ENCODE measurements around the gene NEK1.

Gene NEK1

GRCh38 chr4:169604903-169605331 lies 7.5 kb downstream of the NEK1 start:
- H3K9me3 ChIP-seq (replicated peaks in 1 of 2; ENCODE audit: control insufficient read depth in 2 of 2, insufficient read depth in 1 of 2, low read depth in 1 of 2, low read length in 2 of 2): no peaks in the 10 kb centered on the region
- no peak overlapping the region for H2BK12ac ChIP-seq (ENCODE audit: low read length)
- no peaks in the 10 kb centered on the region for H3K79me1 ChIP-seq (ENCODE audit: low read depth, low read length)
- DNase-seq (ENCODE audit: low spot score): no peak
- H2BK15ac ChIP-seq (ENCODE audit: low read length): no peak overlapping the region
- no peak overlapping the region for H3K23ac ChIP-seq (ENCODE audit: low read depth, low read length, poor library complexity)
- H3K4me2 ChIP-seq (ENCODE audit: insufficient read depth, low read length, poor library complexity, severe bottlenecking): no peak overlapping the region
- H3K27ac ChIP-seq (replicated peaks; ENCODE audit: low read length): no peak overlapping the region
- no CpG with 5 or more reads among the region's 1 CpG for WGBS, 2 donors (ENCODE audit: extremely low coverage in 2 of 2, insufficient read length in 2 of 2, insufficient replicate concordance in 1 of 2)
- no peak overlapping the region for H2AFZ ChIP-seq (ENCODE audit: low read length)
- no peak overlapping the region for H4K8ac ChIP-seq (ENCODE audit: low read depth, low read length)
- H3K27me3 ChIP-seq (ENCODE audit: control insufficient read depth in 3 of 3, insufficient read depth in 3 of 3, low read depth in 1 of 3, low read length in 3 of 3): no peaks in the 10 kb centered on the region
- no peak overlapping the region for H2AK5ac ChIP-seq (ENCODE audit: low read depth, low read length)
- no peak overlapping the region for H2BK120ac ChIP-seq (ENCODE audit: low read depth, low read length)
- no peaks in the 10 kb centered on the region for H3K4me1 ChIP-seq (ENCODE audit: control insufficient read depth in 2 of 2, insufficient read depth in 1 of 2, low read depth in 1 of 2, low read length in 2 of 2)
- peaks cover 0 to 33% of the 10 kb centered on the region in 2 donors for H3K36me3 ChIP-seq (replicated peaks in 1 of 2; ENCODE audit: control insufficient read depth in 2 of 2, insufficient read depth in 2 of 2, low read length in 2 of 2)
- H3K4ac ChIP-seq (ENCODE audit: low read length): no peak overlapping the region
- H4K91ac ChIP-seq (ENCODE audit: low read depth, low read length, poor library complexity): no peak overlapping the region
- no peak overlapping the region for H3K9ac ChIP-seq (ENCODE audit: low read depth, low read length, poor library complexity)
- no peak overlapping the region for H3K4me3 ChIP-seq (ENCODE audit: low read length in 2 of 2)
- H3K14ac ChIP-seq (ENCODE audit: low read length): no peak overlapping the region
- H2BK5ac ChIP-seq (ENCODE audit: low read length): no peak overlapping the region
- H3K18ac ChIP-seq (ENCODE audit: low read length): no peak overlapping the region

DNA sequence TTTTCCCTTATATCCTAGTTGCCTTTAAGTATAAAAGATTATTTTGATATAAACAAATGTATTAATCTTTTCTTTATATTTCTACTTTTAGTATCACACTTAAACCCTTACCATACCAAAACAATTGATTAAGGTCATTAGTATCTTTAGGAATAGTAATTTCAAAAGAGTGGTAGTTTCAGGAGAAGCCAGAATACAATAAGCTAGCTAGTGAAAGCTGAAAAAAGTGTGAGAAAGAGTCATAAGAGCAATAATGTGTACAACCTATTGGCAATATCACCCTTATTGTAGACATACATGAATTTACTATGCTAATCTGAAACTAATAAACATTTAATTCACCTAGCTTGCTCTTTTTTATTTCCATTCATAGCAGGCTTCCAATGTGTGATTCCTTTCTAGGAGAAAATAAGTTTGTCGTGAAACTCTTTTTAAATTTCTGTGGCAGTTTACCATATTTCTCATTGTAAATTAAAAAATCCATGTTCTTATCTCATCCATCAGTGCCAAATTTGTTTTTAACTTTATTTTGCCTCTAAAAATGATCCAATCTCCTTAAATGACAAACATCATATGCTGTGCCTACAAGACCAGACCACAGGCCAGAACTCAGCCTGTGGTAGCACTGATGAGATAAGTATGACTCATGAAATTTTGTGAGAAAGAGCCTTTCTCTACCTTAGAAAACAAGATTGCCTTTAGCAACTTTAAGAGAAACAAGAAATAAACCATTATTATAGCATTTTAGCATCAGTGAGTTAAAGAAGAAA lies 8.1 kb downstream of the NEK1 start:
- H3K9me3 ChIP-seq (replicated peaks in 1 of 2; ENCODE audit: control insufficient read depth in 2 of 2, insufficient read depth in 1 of 2, low read depth in 1 of 2, low read length in 2 of 2): no peaks in the 10 kb centered on the region
- no peak for DNase-seq (ENCODE audit: low spot score)
- H2BK12ac ChIP-seq (ENCODE audit: low read length): no peak overlapping the region
- H3K4ac ChIP-seq (ENCODE audit: low read length): no peak overlapping the region
- H2AFZ ChIP-seq (ENCODE audit: low read length): no peak overlapping the region
- no peaks in the 10 kb centered on the region for H3K79me1 ChIP-seq (ENCODE audit: low read depth, low read length)
- no peak overlapping the region for H3K4me2 ChIP-seq (ENCODE audit: insufficient read depth, low read length, poor library complexity, severe bottlenecking)
- H2BK120ac ChIP-seq (ENCODE audit: low read depth, low read length): no peak overlapping the region
- H3K23ac ChIP-seq (ENCODE audit: low read depth, low read length, poor library complexity): no peak overlapping the region
- no peak overlapping the region for H3K18ac ChIP-seq (ENCODE audit: low read length)
- H2AK5ac ChIP-seq (ENCODE audit: low read depth, low read length): no peak overlapping the region
- H2BK15ac ChIP-seq (ENCODE audit: low read length): no peak overlapping the region
- no peak overlapping the region for H3K14ac ChIP-seq (ENCODE audit: low read length)
- no peak overlapping the region for H2BK5ac ChIP-seq (ENCODE audit: low read length)
- peaks cover 0 to 38% of the 10 kb centered on the region in 2 donors for H3K36me3 ChIP-seq (replicated peaks in 1 of 2; ENCODE audit: control insufficient read depth in 2 of 2, insufficient read depth in 2 of 2, low read length in 2 of 2)
- no peak overlapping the region for H3K4me3 ChIP-seq (ENCODE audit: low read length in 2 of 2)
- no peak overlapping the region for H4K8ac ChIP-seq (ENCODE audit: low read depth, low read length)
- WGBS, 2 donors (ENCODE audit: extremely low coverage in 2 of 2, insufficient read length in 2 of 2, insufficient replicate concordance in 1 of 2): no CpG with 5 or more reads among the region's 1 CpG
- no peaks in the 10 kb centered on the region for H3K27me3 ChIP-seq (ENCODE audit: control insufficient read depth in 3 of 3, insufficient read depth in 3 of 3, low read depth in 1 of 3, low read length in 3 of 3)
- no peak overlapping the region for H4K91ac ChIP-seq (ENCODE audit: low read depth, low read length, poor library complexity)
- H3K9ac ChIP-seq (ENCODE audit: low read depth, low read length, poor library complexity): no peak overlapping the region
- no peaks in the 10 kb centered on the region for H3K4me1 ChIP-seq (ENCODE audit: control insufficient read depth in 2 of 2, insufficient read depth in 1 of 2, low read depth in 1 of 2, low read length in 2 of 2)
- H3K27ac ChIP-seq (replicated peaks; ENCODE audit: low read length): no peak overlapping the region

- no peak overlapping the region for H4K91ac ChIP-seq (ENCODE audit: low read depth, low read length, poor library complexity)
- H3K4ac ChIP-seq (ENCODE audit: low read length): no peak overlapping the region
- DNase-seq (ENCODE audit: low spot score): no peak
- no peak overlapping the region for H2AK5ac ChIP-seq (ENCODE audit: low read depth, low read length)
- no peaks in the 10 kb centered on the region for H3K27me3 ChIP-seq (ENCODE audit: control insufficient read depth in 3 of 3, insufficient read depth in 3 of 3, low read depth in 1 of 3, low read length in 3 of 3)
- H3K14ac ChIP-seq (ENCODE audit: low read length): no peak overlapping the region
- no peaks in the 10 kb centered on the region for H3K4me1 ChIP-seq (ENCODE audit: control insufficient read depth in 2 of 2, insufficient read depth in 1 of 2, low read depth in 1 of 2, low read length in 2 of 2)
- no peak overlapping the region for H3K4me3 ChIP-seq (ENCODE audit: low read length in 2 of 2)
- H2BK15ac ChIP-seq (ENCODE audit: low read length): no peak overlapping the region
- no peak overlapping the region for H3K27ac ChIP-seq (replicated peaks; ENCODE audit: low read length)
- H4K8ac ChIP-seq (ENCODE audit: low read depth, low read length): no peak overlapping the region
- H3K36me3 ChIP-seq (replicated peaks in 1 of 2; ENCODE audit: control insufficient read depth in 2 of 2, insufficient read depth in 2 of 2, low read length in 2 of 2): peaks cover 0 to 38% of the 10 kb centered on the region in 2 donors
- no peak overlapping the region for H2BK5ac ChIP-seq (ENCODE audit: low read length)
- no peak overlapping the region for H3K9ac ChIP-seq (ENCODE audit: low read depth, low read length, poor library complexity)
- H3K23ac ChIP-seq (ENCODE audit: low read depth, low read length, poor library complexity): no peak overlapping the region
- no peak overlapping the region for H2BK12ac ChIP-seq (ENCODE audit: low read length)
- H2AFZ ChIP-seq (ENCODE audit: low read length): no peak overlapping the region
- no peak overlapping the region for H2BK120ac ChIP-seq (ENCODE audit: low read depth, low read length)
- H3K9me3 ChIP-seq (replicated peaks in 1 of 2; ENCODE audit: control insufficient read depth in 2 of 2, insufficient read depth in 1 of 2, low read depth in 1 of 2, low read length in 2 of 2): no peaks in the 10 kb centered on the region
- WGBS, 2 donors (ENCODE audit: extremely low coverage in 2 of 2, insufficient read length in 2 of 2, insufficient replicate concordance in 1 of 2): no CpG with 5 or more reads among the region's 2 CpGs
- H3K18ac ChIP-seq (ENCODE audit: low read length): no peak overlapping the region
- H3K79me1 ChIP-seq (ENCODE audit: low read depth, low read length): no peaks in the 10 kb centered on the region
- H3K4me2 ChIP-seq (ENCODE audit: insufficient read depth, low read length, poor library complexity, severe bottlenecking): no peak overlapping the region
Observed at GRCh38 chr4:169603312-169603711, 9.1 kb downstream of the NEK1 start.

GRCh38 chr4:169601016-169601771 lies 11.2 kb downstream of the NEK1 start:
- Histone ChIP-seq H2AFZ (ENCODE audit: low read length) (no peak overlapping the region), H3K9ac (ENCODE audit: low read depth, low read length, poor library complexity) (no peak overlapping the region), H3K27me3 (ENCODE audit: control insufficient read depth in 3 of 3, insufficient read depth in 3 of 3, low read depth in 1 of 3, low read length in 3 of 3) (no peaks in the 10 kb centered on the region), H2BK120ac (ENCODE audit: low read depth, low read length) (no peak overlapping the region), H3K4me1 (ENCODE audit: control insufficient read depth in 2 of 2, insufficient read depth in 1 of 2, low read depth in 1 of 2, low read length in 2 of 2) (no peaks in the 10 kb centered on the region), H4K8ac (ENCODE audit: low read depth, low read length) (no peak overlapping the region), H3K14ac (ENCODE audit: low read length) (no peak overlapping the region), H3K18ac (ENCODE audit: low read length) (no peak overlapping the region), H2AK5ac (ENCODE audit: low read depth, low read length) (no peak overlapping the region), H3K4me2 (ENCODE audit: insufficient read depth, low read length, poor library complexity, severe bottlenecking) (no peak overlapping the region), H2BK5ac (ENCODE audit: low read length) (no peak overlapping the region), H3K4ac (ENCODE audit: low read length) (no peak overlapping the region), H3K36me3 (replicated peaks in 1 of 2; ENCODE audit: control insufficient read depth in 2 of 2, insufficient read depth in 2 of 2, low read length in 2 of 2) (peaks cover 0 to 34% of the 10 kb centered on the region in 2 donors), H2BK12ac (ENCODE audit: low read length) (no peak overlapping the region), H4K91ac (ENCODE audit: low read depth, low read length, poor library complexity) (no peak overlapping the region), H3K79me1 (ENCODE audit: low read depth, low read length) (no peaks in the 10 kb centered on the region), H3K23ac (ENCODE audit: low read depth, low read length, poor library complexity) (no peak overlapping the region), H3K9me3 (replicated peaks in 1 of 2; ENCODE audit: control insufficient read depth in 2 of 2, insufficient read depth in 1 of 2, low read depth in 1 of 2, low read length in 2 of 2) (no peaks in the 10 kb centered on the region), H2BK15ac (ENCODE audit: low read length) (no peak overlapping the region), H3K4me3 (ENCODE audit: low read length in 2 of 2) (no peak overlapping the region), H3K27ac (replicated peaks; ENCODE audit: low read length) (no peak overlapping the region)
- no peak for DNase-seq (ENCODE audit: low spot score)

Data from neuronal stem cell (in vitro differentiated cells).